DND-41 (cell line): ENCODE data around the gene ULBP1.

Experiments
- ATAC-seq: fragments of 200-7000 bp; cut with Tn5 transposase; 3 replicates; pipeline ENCODE4 v1.9.1; 2021; ENCODE audit warnings: low read depth; ENCODE audit not compliant: insufficient read depth
- DNase-seq: peaks from one replicate; pipeline ENCODE4 v3.0.0-alpha.2; 2020
- H2AFZ ChIP-seq: 2 replicates; pipeline ENCODE4 v1.6.0; 2012; ENCODE audit warnings: low read depth, low read length
- H3K27ac ChIP-seq: 2 replicates; pipeline ENCODE4 v1.5.1; 2012; ENCODE audit warnings: low read length, inconsistent platforms
- H3K27me3 ChIP-seq: fragments of 200-600 bp; sonication (generic); 2 replicates; pipeline ENCODE4 v1.6.0; 2012; ENCODE audit warnings: low read length, mild to moderate bottlenecking, inconsistent platforms; ENCODE audit not compliant: insufficient read depth, poor library complexity
- H3K36me3 ChIP-seq: 2 replicates; pipeline ENCODE4 v1.5.1; 2012; ENCODE audit warnings: low read length, inconsistent platforms; ENCODE audit not compliant: insufficient read depth
- H3K4me1 ChIP-seq: 2 replicates; pipeline ENCODE4 v1.5.1; 2012; ENCODE audit warnings: mild to moderate bottlenecking, low read length; ENCODE audit not compliant: insufficient read depth
- H3K4me2 ChIP-seq: 2 replicates; pipeline ENCODE4 v1.6.0; 2012; ENCODE audit warnings: mild to moderate bottlenecking, moderate library complexity, low read length, inconsistent platforms; ENCODE audit not compliant: insufficient read depth
- H3K4me3 ChIP-seq, 2 experiments: fragments of 200-600 bp in 1 of 2; shearing (Covaris generic) in 1 of 2; 2 replicates each; pipeline ENCODE4 v1.5.1; 2012 to 2016; ENCODE audit warnings: inconsistent platforms in 2 of 2, low read length in 2 of 2, mild to moderate bottlenecking in 2 of 2, low read depth in 1 of 2, moderate library complexity in 1 of 2
- H3K79me2 ChIP-seq: 2 replicates; pipeline ENCODE4 v1.6.0; 2012; ENCODE audit warnings: low read length, inconsistent platforms; ENCODE audit not compliant: insufficient read depth
- H3K9ac ChIP-seq: 2 replicates; pipeline ENCODE4 v1.6.0; 2012; ENCODE audit warnings: low read depth, mild to moderate bottlenecking, inconsistent platforms, low read length, moderate library complexity
- H3K9me3 ChIP-seq: 2 replicates; pipeline ENCODE4 v1.5.1; 2012; ENCODE audit warnings: low read length, moderate library complexity, mild to moderate bottlenecking, inconsistent platforms; ENCODE audit not compliant: insufficient read depth, severe bottlenecking
- H4K20me1 ChIP-seq: 2 replicates; pipeline ENCODE4 v1.6.0; 2012; ENCODE audit warnings: low read length; ENCODE audit not compliant: insufficient read depth
- CTCF ChIP-seq: IDR thresholded peaks from 2 replicates; pipeline ENCODE4 v1.5.1; 2012; ENCODE audit warnings: borderline replicate concordance, low read length, moderate library complexity, mild to moderate bottlenecking; ENCODE audit not compliant: poor library complexity, severe bottlenecking; ENCODE audit errors: extremely low read depth
- EZH2 ChIP-seq: IDR thresholded peaks from 3 replicates; pipeline ENCODE4 v1.6.1; 2012; ENCODE audit warnings: borderline replicate concordance, low read depth, mild to moderate bottlenecking, moderate library complexity, low read length, inconsistent platforms; ENCODE audit not compliant: severe bottlenecking

Gene ULBP1

DNA sequence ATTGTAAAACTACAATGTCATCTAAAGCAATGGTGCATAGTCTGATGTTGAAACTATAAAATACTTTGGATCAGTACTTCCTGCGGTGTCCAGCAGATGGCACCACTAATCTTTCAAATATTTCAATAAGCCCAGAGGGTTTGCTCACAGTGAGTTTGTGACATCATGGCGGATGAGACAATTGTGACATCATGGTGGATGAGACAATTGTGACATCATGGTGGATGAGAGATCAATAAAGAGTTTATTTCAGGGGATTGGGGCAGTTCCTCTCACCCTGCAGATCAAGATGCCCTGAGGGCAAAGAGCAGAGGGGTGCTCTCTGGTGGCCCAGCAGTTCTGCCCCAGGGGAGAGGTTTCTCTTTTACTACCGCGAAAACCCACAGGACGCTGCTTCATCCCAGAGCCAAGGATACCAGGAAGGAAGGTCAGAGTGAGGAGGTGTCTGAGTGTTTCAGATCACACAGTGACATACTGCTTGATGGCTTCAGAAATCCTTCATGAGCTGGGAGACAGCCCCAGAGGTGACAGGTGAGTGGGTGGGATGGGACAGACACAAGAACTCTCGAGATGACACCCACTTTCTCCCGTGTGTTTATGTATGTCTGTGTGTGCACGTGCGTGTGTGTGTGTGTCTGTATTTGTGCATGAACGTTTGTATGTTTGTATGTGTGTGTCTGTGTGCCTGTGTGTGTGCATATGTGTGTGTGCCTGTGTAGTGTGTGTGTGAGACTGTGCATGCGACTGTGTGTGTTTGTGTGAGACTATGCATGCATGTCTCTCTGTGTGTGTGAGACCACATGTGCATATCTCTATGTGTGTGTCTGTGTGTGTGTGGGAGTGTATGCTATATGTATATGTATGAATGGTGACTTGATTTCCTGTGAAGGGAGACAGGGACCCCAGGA is 29.2 kb upstream of the ULBP1 start:
- Histone ChIP-seq H3K27ac (no peak overlapping the region), H3K4me3 (no peak overlapping the region), H3K9me3 (no peaks in the 10 kb centered on the region), H3K27me3 (peaks cover 43% of the 10 kb centered on the region), H3K4me2 (peak overlapping the region; percentile 9; the same call in 1 of the 2 replicates), H4K20me1 (no peaks in the 10 kb centered on the region), H3K79me2 (no peaks in the 10 kb centered on the region), H3K4me1 (no peaks in the 10 kb centered on the region), H2AFZ (no peak overlapping the region), H3K9ac (no peak overlapping the region), H3K36me3 (no peaks in the 10 kb centered on the region)
- peak; percentile 92 for TF ChIP-seq CTCF
- TF ChIP-seq EZH2 = no peak
- ATAC-seq (peak; percentile 83), DNase-seq (peak; percentile 67)

GRCh38 chr6:149935246-149935645 is 28.5 kb upstream of the ULBP1 start:
- DNase-seq = no peak
- H3K27me3 ChIP-seq = peaks cover 51% of the 10 kb centered on the region
- no peak overlapping the region for H3K27ac ChIP-seq
- no peaks in the 10 kb centered on the region for H3K9me3 ChIP-seq
- no peak overlapping the region for H2AFZ ChIP-seq
- no peak for ATAC-seq
- no peaks in the 10 kb centered on the region for H4K20me1 ChIP-seq
- no peak for TF ChIP-seq EZH2
- no peak for TF ChIP-seq CTCF
- H3K4me1 ChIP-seq = no peaks in the 10 kb centered on the region
- H3K4me2 ChIP-seq = no peak overlapping the region
- no peak overlapping the region for H3K4me3 ChIP-seq
- H3K79me2 ChIP-seq = no peaks in the 10 kb centered on the region
- no peak overlapping the region for H3K9ac ChIP-seq
- no peaks in the 10 kb centered on the region for H3K36me3 ChIP-seq

- Histone ChIP-seq H3K4me1 (no peaks in the 10 kb centered on the region), H3K27ac (no peak overlapping the region), H3K27me3 (peaks cover 52% of the 10 kb centered on the region), H3K4me3 (no peak overlapping the region), H4K20me1 (0 out of 2 replicates have a peak, but pooled peaks cover 2% of the 10 kb centered on the region), H2AFZ (no peak overlapping the region), H3K9ac (no peak overlapping the region), H3K36me3 (no peaks in the 10 kb centered on the region), H3K4me2 (no peak overlapping the region), H3K9me3 (no peaks in the 10 kb centered on the region), H3K79me2 (no peaks in the 10 kb centered on the region)
- ATAC-seq (no peak), DNase-seq (no peak)
- TF ChIP-seq CTCF = no peak
- no peak for TF ChIP-seq EZH2
Measured at GRCh38 chr6:149935668-149936067, 28.1 kb upstream of the ULBP1 start.
